ENCODE results near the gene PIK3CD. TPM values are rescaled to one million over a fixed set of nuclear protein-coding genes. Genes with fewer than 3 reads are reported as not detected.

PIK3CD gene
- total RNA-seq, 1 donor: 14.1 TPM

DNA sequence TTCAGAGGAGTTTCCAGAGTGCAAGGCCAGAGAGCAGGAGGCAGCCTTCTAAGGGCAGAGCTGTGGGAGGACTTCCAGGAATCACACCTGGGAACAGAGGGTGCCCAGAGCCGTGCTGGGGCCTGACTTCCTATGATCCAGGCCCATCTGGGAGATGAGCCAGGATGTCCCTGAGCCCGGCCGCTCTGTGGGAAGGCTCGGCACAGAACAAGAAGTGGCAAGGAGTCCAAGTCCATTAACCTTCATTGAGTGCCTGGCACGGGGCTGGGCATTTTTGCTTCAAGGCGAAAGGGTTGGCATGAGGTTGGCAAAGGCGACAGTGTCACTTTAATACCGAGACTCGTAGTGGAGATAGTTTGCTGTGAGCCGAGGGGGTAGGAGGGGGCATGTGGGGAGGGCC is 44.6 kb upstream of the PIK3CD start:
- Histone ChIP-seq H3K27me3 (ENCODE audit: insufficient read depth, low read length) (no peaks in the 10 kb centered on the region), H3K4me1 (ENCODE audit: insufficient read depth, low read length) (no peaks in the 10 kb centered on the region), H3K4me3 (ENCODE audit: insufficient read depth, low read length) (no peak overlapping the region), H3K79me2 (ENCODE audit: insufficient read depth, low read length) (no peaks in the 10 kb centered on the region), H2AFZ (ENCODE audit: low read length) (no peak overlapping the region), H4K20me1 (ENCODE audit: insufficient read depth, low read length) (no peaks in the 10 kb centered on the region), H3K4me2 (ENCODE audit: insufficient read depth, low read length) (no peak overlapping the region), H3K36me3 (ENCODE audit: insufficient read depth, low read length) (peaks cover 14% of the 10 kb centered on the region), H3K9me3 (ENCODE audit: low read depth, low read length) (no peaks in the 10 kb centered on the region), H3K27ac (ENCODE audit: low read depth, low read length) (no peak overlapping the region)
- DNase-seq (ENCODE audit: insufficient read length, low spot score, missing footprints): peak; percentile 76
- TF ChIP-seq, protein P1, sequence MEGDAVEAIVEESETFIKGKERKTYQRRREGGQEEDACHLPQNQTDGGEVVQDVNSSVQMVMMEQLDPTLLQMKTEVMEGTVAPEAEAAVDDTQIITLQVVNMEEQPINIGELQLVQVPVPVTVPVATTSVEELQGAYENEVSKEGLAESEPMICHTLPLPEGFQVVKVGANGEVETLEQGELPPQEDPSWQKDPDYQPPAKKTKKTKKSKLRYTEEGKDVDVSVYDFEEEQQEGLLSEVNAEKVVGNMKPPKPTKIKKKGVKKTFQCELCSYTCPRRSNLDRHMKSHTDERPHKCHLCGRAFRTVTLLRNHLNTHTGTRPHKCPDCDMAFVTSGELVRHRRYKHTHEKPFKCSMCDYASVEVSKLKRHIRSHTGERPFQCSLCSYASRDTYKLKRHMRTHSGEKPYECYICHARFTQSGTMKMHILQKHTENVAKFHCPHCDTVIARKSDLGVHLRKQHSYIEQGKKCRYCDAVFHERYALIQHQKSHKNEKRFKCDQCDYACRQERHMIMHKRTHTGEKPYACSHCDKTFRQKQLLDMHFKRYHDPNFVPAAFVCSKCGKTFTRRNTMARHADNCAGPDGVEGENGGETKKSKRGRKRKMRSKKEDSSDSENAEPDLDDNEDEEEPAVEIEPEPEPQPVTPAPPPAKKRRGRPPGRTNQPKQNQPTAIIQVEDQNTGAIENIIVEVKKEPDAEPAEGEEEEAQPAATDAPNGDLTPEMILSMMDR (IDR thresholded peaks at IDR 0.05; ENCODE audit: extremely low read depth, low read depth, low read length): no peak

DNA sequence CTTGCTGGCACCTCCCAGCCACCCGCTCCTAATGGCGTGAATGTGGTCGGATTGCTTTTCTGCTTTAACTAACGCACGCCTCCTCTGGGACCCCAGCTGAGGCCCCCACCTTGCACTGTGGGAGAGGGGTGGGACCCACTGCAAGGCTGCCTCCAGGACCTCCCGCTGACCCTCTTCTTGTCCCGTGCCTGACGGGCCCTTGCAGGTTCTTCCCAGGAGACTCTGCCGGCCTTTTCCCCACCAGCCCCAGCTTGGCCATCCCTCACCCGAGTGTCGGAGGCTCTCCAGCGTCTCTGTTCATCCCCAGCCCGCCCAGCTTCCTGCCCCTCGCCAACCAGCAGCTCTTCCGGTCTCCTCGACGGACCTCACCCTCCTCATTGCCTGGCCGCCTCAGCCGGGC is 44.2 kb upstream of the PIK3CD start:
- H3K4me2 ChIP-seq (ENCODE audit: insufficient read depth, low read length): no peak overlapping the region
- H3K9me3 ChIP-seq (ENCODE audit: low read depth, low read length): no peaks in the 10 kb centered on the region
- H3K36me3 ChIP-seq (ENCODE audit: insufficient read depth, low read length): peaks cover 13% of the 10 kb centered on the region
- TF ChIP-seq, protein P1 (IDR thresholded peaks at IDR 0.05; ENCODE audit: extremely low read depth, low read depth, low read length): no peak
- no peak overlapping the region for H3K27ac ChIP-seq (ENCODE audit: low read depth, low read length)
- H3K4me3 ChIP-seq (ENCODE audit: insufficient read depth, low read length): no peak overlapping the region
- H3K79me2 ChIP-seq (ENCODE audit: insufficient read depth, low read length): no peaks in the 10 kb centered on the region
- H4K20me1 ChIP-seq (ENCODE audit: insufficient read depth, low read length): no peaks in the 10 kb centered on the region
- no peak overlapping the region for H2AFZ ChIP-seq (ENCODE audit: low read length)
- DNase-seq (ENCODE audit: insufficient read length, low spot score, missing footprints): peak; percentile 58
- no peaks in the 10 kb centered on the region for H3K27me3 ChIP-seq (ENCODE audit: insufficient read depth, low read length)
- no peaks in the 10 kb centered on the region for H3K4me1 ChIP-seq (ENCODE audit: insufficient read depth, low read length)

DNA sequence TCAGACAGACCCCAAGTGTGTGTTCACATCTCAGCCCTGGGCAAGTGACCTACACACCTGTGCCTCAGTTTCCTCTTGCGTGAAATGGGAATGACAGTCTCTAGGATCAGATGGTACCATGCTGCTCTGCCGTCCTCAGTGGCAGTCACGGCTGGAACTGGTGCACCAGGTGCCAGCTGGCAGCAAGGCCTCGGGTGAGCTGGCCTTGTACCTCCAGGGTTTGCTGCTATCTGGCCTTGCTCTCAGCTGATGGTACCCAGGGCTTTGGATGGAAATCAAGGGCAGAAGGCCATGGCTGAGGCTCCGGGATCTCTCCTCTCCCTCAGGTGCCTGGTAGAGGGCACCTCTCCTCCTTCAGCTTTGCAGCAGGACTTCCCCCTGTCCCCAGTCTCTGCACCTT is 41.5 kb upstream of the PIK3CD start:
- Histone ChIP-seq H2AFZ (ENCODE audit: low read length) (no peak overlapping the region), H3K36me3 (ENCODE audit: insufficient read depth, low read length) (peaks cover 13% of the 10 kb centered on the region), H3K4me1 (ENCODE audit: insufficient read depth, low read length) (no peaks in the 10 kb centered on the region)

DNA sequence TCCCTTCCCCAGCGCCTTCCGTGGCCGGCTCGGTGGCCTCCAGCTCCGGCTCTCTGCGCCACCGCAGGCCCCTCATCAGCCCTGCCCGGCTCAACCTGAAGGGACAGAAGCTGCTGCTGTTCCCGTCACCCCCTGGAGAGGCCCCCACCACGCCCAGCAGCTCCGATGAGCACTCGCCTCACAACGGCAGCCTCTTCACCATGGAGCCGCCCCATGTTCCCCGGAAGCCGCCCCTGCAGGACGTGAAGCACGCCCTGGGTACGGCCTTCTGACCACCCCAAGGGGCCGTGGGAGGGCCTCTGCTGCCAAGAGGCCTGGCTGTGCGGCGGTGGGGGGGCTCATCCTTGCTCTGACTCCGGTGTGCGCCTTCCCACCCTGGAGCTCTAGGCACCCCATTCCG is 41.0 kb upstream of the PIK3CD start:
- TF ChIP-seq, protein P1 (IDR thresholded peaks at IDR 0.05; ENCODE audit: extremely low read depth, low read depth, low read length): no peak
- Histone ChIP-seq H3K4me1 (ENCODE audit: insufficient read depth, low read length) (no peaks in the 10 kb centered on the region), H3K27me3 (ENCODE audit: insufficient read depth, low read length) (no peaks in the 10 kb centered on the region), H4K20me1 (ENCODE audit: insufficient read depth, low read length) (no peaks in the 10 kb centered on the region), H3K4me3 (ENCODE audit: insufficient read depth, low read length) (no peak overlapping the region), H3K4me2 (ENCODE audit: insufficient read depth, low read length) (no peak overlapping the region), H3K79me2 (ENCODE audit: insufficient read depth, low read length) (no peaks in the 10 kb centered on the region), H2AFZ (ENCODE audit: low read length) (no peak overlapping the region), H3K27ac (ENCODE audit: low read depth, low read length) (no peak overlapping the region), H3K36me3 (ENCODE audit: insufficient read depth, low read length) (peaks cover 13% of the 10 kb centered on the region), H3K9me3 (ENCODE audit: low read depth, low read length) (no peaks in the 10 kb centered on the region)
- DNase-seq (ENCODE audit: insufficient read length, low spot score, missing footprints): no peak

More for the DNA sequence above, 41.5 kb upstream of the PIK3CD start:
- TF ChIP-seq, protein P1 (IDR thresholded peaks at IDR 0.05; ENCODE audit: extremely low read depth, low read depth, low read length): no peak
- Histone ChIP-seq H3K79me2 (ENCODE audit: insufficient read depth, low read length) (no peaks in the 10 kb centered on the region), H3K9me3 (ENCODE audit: low read depth, low read length) (no peaks in the 10 kb centered on the region), H4K20me1 (ENCODE audit: insufficient read depth, low read length) (no peaks in the 10 kb centered on the region), H3K27me3 (ENCODE audit: insufficient read depth, low read length) (no peaks in the 10 kb centered on the region), H3K4me3 (ENCODE audit: insufficient read depth, low read length) (no peak overlapping the region), H3K27ac (ENCODE audit: low read depth, low read length) (no peak overlapping the region), H3K4me2 (ENCODE audit: insufficient read depth, low read length) (no peak overlapping the region)
- DNase-seq (ENCODE audit: insufficient read length, low spot score, missing footprints): peak; percentile 62

Measured in osteoblast (primary cell).